Thyroid gland (tissue), 4 donors: ENCODE results near the gene KIAA0586. TPM values are rescaled to one million over a fixed set of nuclear protein-coding genes. Genes with fewer than 3 reads are reported as not detected.

Experiments used
- DNase-seq, 2 donors: peaks; one replicate each; pipeline ENCODE4 v3.0.0-alpha.2; 2019
- H3K27ac ChIP-seq, 3 donors: fragments of 200-600 bp; sonication (generic); 1 replicate in 2 of 3; 2 replicates in 1 of 3; pipeline ENCODE4 v1.5.1; 2016 to 2019; ENCODE audit warnings: mild to moderate bottlenecking in 1 of 3, moderate library complexity in 1 of 3
- H3K27me3 ChIP-seq: fragments of 200-600 bp; sonication (generic); one replicate; pipeline ENCODE4 v1.5.1; 2019
- H3K36me3 ChIP-seq, 2 donors: fragments of 200-600 bp; sonication (generic); one replicate each; pipeline ENCODE4 v1.5.1; 2016 to 2019
- H3K4me1 ChIP-seq, 2 donors: fragments of 200-600 bp; sonication (generic); one replicate each; pipeline ENCODE4 v1.5.1; 2017 to 2019
- H3K4me3 ChIP-seq, 3 donors: fragments of 200-600 bp; sonication (generic); replicated peaks in 1 of 3; 1 replicate in 2 of 3; 2 replicates in 1 of 3; pipeline ENCODE4 v1.5.1; 2016; ENCODE audit warnings: mild to moderate bottlenecking in 1 of 3
- H3K9me3 ChIP-seq: fragments of 200-600 bp; sonication (generic); one replicate; pipeline ENCODE4 v1.5.1; 2017
- CTCF ChIP-seq, 6 experiments: fragments of 200-600 bp in 3 of 6; fragments of 450-650 bp in 3 of 6; sonication (generic) in 3 of 6; IDR thresholded peaks; one replicate each; pipeline ENCODE4 v1.5.1; 2016 to 2019; ENCODE audit warnings: antibody characterized with exemption in 6 of 6, mild to moderate bottlenecking in 2 of 6, inconsistent platforms in 1 of 6, moderate library complexity in 1 of 6
- POLR2A ChIP-seq, 2 donors: fragments of 450-650 bp; IDR thresholded peaks; one replicate each; pipeline ENCODE4 v1.6.1; 2017; ENCODE audit warnings: antibody characterized with exemption in 2 of 2, mild to moderate bottlenecking in 2 of 2, moderate library complexity in 1 of 2
- WGBS, 2 donors: methylation state at CpG; one replicate each; pipeline ENCODE4 v1.1.5; 2017; 5-methylcytosine and 5-hydroxymethylcytosine counted together
- intact Hi-C: fragments of 100-400 bp; cut with DNase I; formaldehyde crosslinking; loops from one replicate; pipeline ENCODE4 v1.15.1; 2023
- total RNA-seq, 4 donors: library from RNA; depleted of rRNA; stranded (reverse); fragments of >200 nt; gene quantifications; one replicate each; pipeline ENCODE4 v1.2.3, GENCODE V29; 2016

KIAA0586 gene
- 10 to 100 TPM; 18.7 to 26.3 (median 21.2) TPM for total RNA-seq

GRCh38 chr14:58427281-58428117, at the start of gene KIAA0586, which contains the start of gene TIMM9:
Gene KIAA0586, plus strand, starts transcription at chr14:58427719. Its CDS starts 546 bp downstream, at chr14:58428265.
Gene TIMM9, minus strand, starts transcription at chr14:58427531. Its CDS starts 15,586 bp downstream, at chr14:58411945.
- TF ChIP-seq CTCF (IDR thresholded peaks at IDR 0.05) (no peak), POLR2A (IDR thresholded peaks at IDR 0.05) (peak in 1 of 2 donors; percentile 84)
- WGBS, 2 donors = 0% methylated on average over 33 of the region's 33 CpGs
- DNase-seq = peak; percentile 95 to 96
- H3K27ac ChIP-seq = peak within 1 kb of the TSS; percentile 75 to 91 (median 90)
- H3K9me3 ChIP-seq = no peaks in the 10 kb centered on the region
- peaks cover 0 to 2% of the 10 kb centered on the region in 2 donors for H3K36me3 ChIP-seq
- peak within 1 kb of the TSS; percentile 31 to 81 (median 51) for H3K4me3 ChIP-seq
- intact Hi-C loops = no loop called here
- H3K4me1 ChIP-seq = peaks cover 11 to 21% of the 10 kb centered on the region in 2 donors
- no peaks in the 10 kb centered on the region for H3K27me3 ChIP-seq

GRCh38 chr14:58390830-58391229, 36.7 kb upstream of the KIAA0586 start:
- Histone ChIP-seq H3K27me3 (no peaks in the 10 kb centered on the region), H3K9me3 (no peaks in the 10 kb centered on the region), H3K4me1 (no peaks in the 10 kb centered on the region), H3K27ac (no peak overlapping the region), H3K4me3 (no peak overlapping the region), H3K36me3 (no peaks in the 10 kb centered on the region)
- TF ChIP-seq POLR2A (IDR thresholded peaks at IDR 0.05) = no peak
- no peak for TF ChIP-seq CTCF (IDR thresholded peaks at IDR 0.05)
- no peak for DNase-seq
- intact Hi-C loops = no loop called here
- WGBS, 2 donors = 87 to 95% methylated on average over 2 of the region's 2 CpGs

GRCh38 chr14:58395562-58395811, 32.0 kb upstream of the KIAA0586 start:
- Histone ChIP-seq H3K4me3 (peak overlapping the region in 1 of 3 donors; percentile 54), H3K27me3 (no peaks in the 10 kb centered on the region), H3K9me3 (no peaks in the 10 kb centered on the region), H3K36me3 (no peaks in the 10 kb centered on the region), H3K4me1 (peaks cover 3 to 7% of the 10 kb centered on the region in 2 donors), H3K27ac (peak overlapping the region in 2 of 3 donors; percentile 76 to 77)
- no peak for DNase-seq
- 21 to 24% methylated on average over 8 to 10 of the region's 10 CpGs for WGBS, 2 donors
- TF ChIP-seq CTCF (IDR thresholded peaks at IDR 0.05) = peak in 1 of 6 experiments; percentile 20
- TF ChIP-seq POLR2A (IDR thresholded peaks at IDR 0.05) = no peak
- intact Hi-C loops = no loop called here

GRCh38 chr14:58395812-58396788, 31.4 kb upstream of the KIAA0586 start, which contains the start of gene TOMM20L:
Gene TOMM20L, plus strand, starts transcription at chr14:58395930. Its CDS starts 28 bp downstream, at chr14:58395958.
- peak within 1 kb of the TSS in 2 of 3 donors; percentile 26 to 54 for H3K4me3 ChIP-seq
- H3K27ac ChIP-seq = peak within 1 kb of the TSS; percentile 44 to 77 (median 76)
- 22 to 25% methylated on average over 18 to 19 of the region's 86 CpGs for WGBS, 2 donors
- H3K27me3 ChIP-seq = no peaks in the 10 kb centered on the region
- H3K9me3 ChIP-seq = no peaks in the 10 kb centered on the region
- intact Hi-C loops = no loop called here
- H3K4me1 ChIP-seq = peaks cover 3 to 7% of the 10 kb centered on the region in 2 donors
- DNase-seq = peak; percentile 75 to 77
- H3K36me3 ChIP-seq = no peaks in the 10 kb centered on the region
- peak in 4 of 6 experiments; percentile 84 to 93 (median 86) for TF ChIP-seq CTCF (IDR thresholded peaks at IDR 0.05)
- peak in 1 of 2 donors; percentile 10 for TF ChIP-seq POLR2A (IDR thresholded peaks at IDR 0.05)
